BJ (cell line): ENCODE results near the gene CAV3. TPM values are rescaled to one million over a fixed set of nuclear protein-coding genes. Genes with fewer than 3 reads are reported as not detected.
"Not testable (repeated sequence)": the region's sequence is repeated elsewhere in the genome, so short reads cannot be mapped to it uniquely, and the experiment has no call there.

ENCODE experiments used
- CTCF ChIA-PET: fragments of 350-600 bp; formaldehyde crosslinking; extraction: SDS; loops from one replicate; lab custom pipeline; 2021; ENCODE audit warnings: antibody characterized with exemption, inconsistent platforms; lab: Yijun Ruan, JAX
- POLR2A ChIA-PET: fragments of 300-600 bp; sonication (Branson Sonifier 250); formaldehyde crosslinking; extraction: SDS; loops from one replicate; lab custom pipeline; 2021; ENCODE audit warnings: antibody characterized with exemption; lab: Charles Lee
- DNase-seq: peaks from one replicate; pipeline ENCODE4 v3.0.0-alpha.2; 2011; ENCODE audit warnings: low read depth
- H3K27me3 ChIP-seq: 2 replicates; pipeline ENCODE4 v1.6.0; 2011; ENCODE audit warnings: low read length; ENCODE audit not compliant: control insufficient read depth, insufficient read depth
- H3K36me3 ChIP-seq: 2 replicates; pipeline ENCODE4 v1.5.1; 2011; ENCODE audit warnings: low read length; ENCODE audit not compliant: control insufficient read depth, insufficient read depth
- H3K4me3 ChIP-seq: 2 replicates; pipeline ENCODE4 v1.5.1; 2011; ENCODE audit warnings: low read depth, mild to moderate bottlenecking, control low read depth, low read length
- CTCF ChIP-seq: IDR thresholded peaks from 2 replicates; pipeline ENCODE4 v1.5.1; 2011; ENCODE audit warnings: low read depth, mild to moderate bottlenecking, control low read depth, inconsistent platforms, low read length, moderate library complexity; ENCODE audit not compliant: insufficient read depth
- polyA minus RNA-seq: library from RNA; depleted of rRNA, polyadenylated mRNA; stranded (reverse); fragments of >200 nt; gene quantifications from 2 replicates; pipeline ENCODE4 v1.2.3, GENCODE V29; 2011; rRNA and poly(A)+ RNA removed
- polyA plus RNA-seq: library from polyadenylated mRNA; depleted of rRNA; stranded (reverse); fragments of >200 nt; gene quantifications from 2 replicates; pipeline ENCODE4 v1.2.3, GENCODE V29; 2011; rRNA removed

The CAV3 gene
- polyA plus RNA-seq (0.05 TPM in 1 of 2 replicates, not detected in the other), polyA minus RNA-seq (not detected in 2 replicates)

- ChIA-PET CTCF (interaction anchor here (0.9 kb wide), 1 partner anchor 25 kb away, joined by 3 read pairs; no protein-coding TSS in a partner anchor), POLR2A (no interaction called here)
- H3K27me3 ChIP-seq, result no peaks in the 10 kb centered on the region
- no peak within 1 kb of the TSS for H3K4me3 ChIP-seq
- no peaks in the 10 kb centered on the region for H3K36me3 ChIP-seq
- DNase-seq, result no peak
- no peak for TF ChIP-seq CTCF
Measured at GRCh38 chr3:8733332-8734094, at the start of gene CAV3. Gene CAV3 (plus strand): TSS chr3:8733802. CDS start chr3:8733877, 75 bp downstream.

- POLR2A ChIA-PET, DNase-seq, H3K4me3 ChIP-seq, CTCF ChIA-PET, H3K27me3 ChIP-seq, H3K36me3 ChIP-seq: not testable (repeated sequence)
Measured at GRCh38 chr3:8684992-8685391, 48.6 kb upstream of the CAV3 start.

- H3K36me3 ChIP-seq, POLR2A ChIA-PET, DNase-seq, CTCF ChIA-PET, H3K4me3 ChIP-seq, H3K27me3 ChIP-seq: not testable (repeated sequence)
Measured at GRCh38 chr3:8691295-8691694, 42.3 kb upstream of the CAV3 start.

GRCh38 chr3:8702560-8702959 lies 31.0 kb upstream of the CAV3 start:
- ChIA-PET POLR2A (no interaction called here), CTCF (interaction anchor here (0.6 to 0.9 kb wide), 2 partner anchors 47 to 54 kb away, joined by 3 read pairs; no protein-coding TSS in a partner anchor)
- Histone ChIP-seq H3K4me3 (no peak overlapping the region), H3K27me3 (no peaks in the 10 kb centered on the region), H3K36me3 (no peaks in the 10 kb centered on the region)
- DNase-seq, result no peak
- TF ChIP-seq CTCF, result peak; percentile 39; the same call in 1 of the 2 replicates

GRCh38 chr3:8705575-8705974 lies 28.0 kb upstream of the CAV3 start:
- no peaks in the 10 kb centered on the region for H3K36me3 ChIP-seq
- no peaks in the 10 kb centered on the region for H3K27me3 ChIP-seq
- H3K4me3 ChIP-seq, result no peak overlapping the region
- CTCF ChIA-PET, result no interaction called here
- no peak for DNase-seq
- TF ChIP-seq CTCF, result no peak
- POLR2A ChIA-PET, result no interaction called here

GRCh38 chr3:8709287-8709686 lies 24.3 kb upstream of the CAV3 start:
- no peak for DNase-seq
- ChIA-PET POLR2A (no interaction called here), CTCF (no interaction called here)
- no peaks in the 10 kb centered on the region for H3K36me3 ChIP-seq
- no peak overlapping the region for H3K4me3 ChIP-seq
- H3K27me3 ChIP-seq, result no peaks in the 10 kb centered on the region
- no peak for TF ChIP-seq CTCF
